H1 (cell line): ENCODE results near the gene ATP6AP1. TPM values are rescaled to one million over a fixed set of nuclear protein-coding genes. Genes with fewer than 3 reads are reported as not detected.

Source experiments
- CTCF ChIA-PET: fragments of 300-600 bp; sonication (Branson Sonifier 250); formaldehyde crosslinking; loops from one replicate; lab custom pipeline; 2021; ENCODE audit not compliant: partially characterized antibody; lab: Charles Lee
- POLR2A ChIA-PET: fragments of 300-600 bp; sonication (Branson Sonifier 250); formaldehyde crosslinking; loops from one replicate; lab custom pipeline; 2021; ENCODE audit warnings: inconsistent platforms; ENCODE audit not compliant: partially characterized antibody; lab: Charles Lee
- DNase-seq, 2 experiments: peaks; one replicate each; pipeline versions ENCODE4 v3.0.0 to v3.0.0-alpha.2; 2010 to 2022; ENCODE audit warnings: low spot score in 2 of 2, low read depth in 1 of 2, mixed read lengths in 1 of 2
- FAIRE-seq: peaks from 2 replicates; lab custom pipeline; 2011; peaks lifted over from hg19 to GRCh38; lab: Jason Lieb, UNC
- H2AFZ ChIP-seq: 2 replicates; pipeline ENCODE4 v1.8.1; 2012; ENCODE audit warnings: low read length, inconsistent platforms
- H2AK5ac ChIP-seq: 2 replicates; pipeline ENCODE4 v1.6.1; 2013; ENCODE audit warnings: low read depth, low read length
- H2BK120ac ChIP-seq: replicated peaks from 2 replicates; pipeline ENCODE3; 2013; ENCODE audit warnings: low read depth, low read length, inconsistent platforms
- H2BK12ac ChIP-seq: 2 replicates; pipeline ENCODE4 v1.6.1; 2013; ENCODE audit warnings: low read depth, low read length
- H2BK15ac ChIP-seq: 2 replicates; pipeline ENCODE4 v1.6.1; 2013; ENCODE audit warnings: low read length
- H2BK20ac ChIP-seq: 2 replicates; pipeline ENCODE4 v1.6.1; 2013; ENCODE audit warnings: low read length
- H2BK5ac ChIP-seq: 2 replicates; pipeline ENCODE4 v1.6.1; 2013; ENCODE audit warnings: low read depth, low read length
- H3K14ac ChIP-seq: 2 replicates; pipeline ENCODE4 v1.6.1; 2013; ENCODE audit warnings: inconsistent platforms; ENCODE audit not compliant: insufficient read length
- H3K18ac ChIP-seq: 2 replicates; pipeline ENCODE4 v1.6.1; 2013; ENCODE audit warnings: low read length; ENCODE audit errors: extremely low read depth
- H3K23ac ChIP-seq: 2 replicates; pipeline ENCODE4 v1.6.1; 2013; ENCODE audit warnings: inconsistent platforms; ENCODE audit not compliant: insufficient read length
- H3K23me2 ChIP-seq: 2 replicates; pipeline ENCODE4 v1.6.1; 2013; ENCODE audit warnings: low read depth, low read length
- H3K27ac ChIP-seq: 2 replicates; pipeline ENCODE4 v1.6.1; 2011; ENCODE audit warnings: low read depth, low read length, inconsistent platforms
- H3K27me3 ChIP-seq, 4 experiments: replicated peaks in 1 of 4; 1 replicate in 1 of 4; 2 replicates in 3 of 4; pipeline versions ENCODE4 v1.6.1 to v1.8.1; 2011 to 2013; ENCODE audit warnings: low read length in 3 of 4, mild to moderate bottlenecking in 3 of 4, inconsistent platforms in 2 of 4, mixed read lengths in 2 of 4, moderate library complexity in 1 of 4; ENCODE audit not compliant: control insufficient read depth in 3 of 4, insufficient read depth in 3 of 4; ENCODE audit errors: extremely low read depth in 1 of 4
- H3K36me3 ChIP-seq, 4 experiments: 2 replicates each; pipeline versions ENCODE4 v1.6.1 to v1.8.1; 2011 to 2013; ENCODE audit warnings: mild to moderate bottlenecking in 4 of 4, low read length in 3 of 4, moderate library complexity in 2 of 4, control low read depth in 1 of 4, inconsistent platforms in 1 of 4; ENCODE audit not compliant: insufficient read depth in 4 of 4, control insufficient read depth in 2 of 4
- H3K4ac ChIP-seq: replicated peaks from 2 replicates; pipeline ENCODE3; 2013; ENCODE audit warnings: low read length, low read depth, mixed read lengths, inconsistent platforms; ENCODE audit not compliant: insufficient read length
- H3K4me1 ChIP-seq, 4 experiments: replicated peaks in 1 of 4; 1 replicate in 1 of 4; 2 replicates in 3 of 4; pipeline versions ENCODE4 v1.6.1 to v1.8.1; 2011 to 2013; ENCODE audit warnings: low read length in 3 of 4, inconsistent platforms in 2 of 4, mixed read lengths in 1 of 4; ENCODE audit not compliant: insufficient read depth in 4 of 4, control insufficient read depth in 3 of 4
- H3K4me2 ChIP-seq, 2 experiments: 2 replicates each; pipeline versions ENCODE4 v1.6.1 to v1.8.1; 2011 to 2013; ENCODE audit warnings: low read depth in 2 of 2, low read length in 2 of 2, control low read depth in 1 of 2, inconsistent platforms in 1 of 2, mild to moderate bottlenecking in 1 of 2; ENCODE audit not compliant: insufficient read depth in 1 of 2
- H3K4me3 ChIP-seq, 4 experiments: fragments of 200-600, 300-600 bp in 1 of 4; sonication (generic), shearing (Covaris generic), sonication (Bioruptor Twin) in 1 of 4; 2 replicates each; pipeline versions ENCODE4 v1.5.1 to v1.8.1; 2011 to 2016; ENCODE audit warnings: low read length in 4 of 4, low read depth in 3 of 4, control low read depth in 2 of 4, inconsistent platforms in 2 of 4, mild to moderate bottlenecking in 2 of 4, mixed read lengths in 1 of 4, moderate library complexity in 1 of 4; ENCODE audit not compliant: insufficient read depth in 2 of 4; ENCODE audit errors: extremely low read depth in 1 of 4
- H3K56ac ChIP-seq: replicated peaks from 2 replicates; pipeline ENCODE3; 2013; ENCODE audit warnings: low read depth, mild to moderate bottlenecking, mixed read lengths, low read length, inconsistent platforms; ENCODE audit not compliant: insufficient read length
- H3K79me1 ChIP-seq: 2 replicates; pipeline ENCODE4 v1.6.1; 2013; ENCODE audit warnings: low read depth, low read length, control low read depth
- H3K79me2 ChIP-seq, 2 experiments: 2 replicates each; pipeline versions ENCODE4 v1.6.1 to v1.8.1; 2012 to 2013; ENCODE audit warnings: low read length in 2 of 2, mild to moderate bottlenecking in 2 of 2, inconsistent platforms in 1 of 2; ENCODE audit not compliant: insufficient read depth in 2 of 2, control insufficient read depth in 1 of 2
- H3K9ac ChIP-seq, 4 experiments: replicated peaks in 1 of 4; 1 replicate in 1 of 4; 2 replicates in 3 of 4; pipeline versions ENCODE4 v1.6.1 to v1.8.1; 2011 to 2013; ENCODE audit warnings: low read depth in 3 of 4, low read length in 3 of 4, control low read depth in 2 of 4, mild to moderate bottlenecking in 2 of 4, moderate library complexity in 2 of 4, inconsistent platforms in 1 of 4; ENCODE audit errors: extremely low read depth in 1 of 4
- H3K9me3 ChIP-seq, 2 experiments: 2 replicates each; pipeline versions ENCODE4 v1.6.1 to v1.8.1; 2012 to 2013; ENCODE audit warnings: mild to moderate bottlenecking in 2 of 2, moderate library complexity in 2 of 2, control low read depth in 1 of 2, inconsistent platforms in 1 of 2, low read depth in 1 of 2, low read length in 1 of 2, mixed read lengths in 1 of 2; ENCODE audit not compliant: insufficient read depth in 2 of 2
- H4K20me1 ChIP-seq, 2 experiments: replicated peaks in 1 of 2; 2 replicates each; pipeline versions ENCODE3 to v1.8.1; 2011 to 2013; ENCODE audit warnings: inconsistent platforms in 2 of 2, low read length in 2 of 2, mild to moderate bottlenecking in 1 of 2; ENCODE audit not compliant: insufficient read depth in 2 of 2, control insufficient read depth in 1 of 2
- H4K5ac ChIP-seq: 2 replicates; pipeline ENCODE4 v1.6.1; 2013; ENCODE audit warnings: low read length, low read depth, mixed read lengths, inconsistent platforms; ENCODE audit not compliant: insufficient read length
- H4K8ac ChIP-seq: 2 replicates; pipeline ENCODE4 v1.8.0; 2013; ENCODE audit warnings: mild to moderate bottlenecking, moderate library complexity, low read length, inconsistent platforms; ENCODE audit not compliant: insufficient read depth; ENCODE audit errors: extremely low read depth
- H4K91ac ChIP-seq: replicated peaks from 2 replicates; pipeline ENCODE3; 2013; ENCODE audit warnings: low read length, mixed read lengths, inconsistent platforms; ENCODE audit not compliant: insufficient read length
- ATF3 ChIP-seq: IDR thresholded peaks from 2 replicates; pipeline ENCODE4 v1.6.1; 2011; ENCODE audit warnings: low read depth, mild to moderate bottlenecking, low read length; ENCODE audit not compliant: insufficient read depth
- CHD1 ChIP-seq: IDR thresholded peaks from 2 replicates; pipeline ENCODE4 v1.6.1; 2012; ENCODE audit warnings: low read depth, low read length, improper control_type of control experiment
- CTCF ChIP-seq, 3 experiments: IDR thresholded peaks; 1 replicate in 2 of 3; 2 replicates in 1 of 3; pipeline versions ENCODE4 v1.5.1 to v1.6.1; 2011; ENCODE audit warnings: low read length in 3 of 3, mild to moderate bottlenecking in 3 of 3, inconsistent platforms in 2 of 3, low read depth in 1 of 3, moderate library complexity in 1 of 3; ENCODE audit not compliant: insufficient read depth in 1 of 3; ENCODE audit errors: control extremely low read depth in 1 of 3
- HDAC6 ChIP-seq: IDR thresholded peaks from one replicate; pipeline ENCODE4 v1.7.1; 2012; ENCODE audit warnings: low read depth, mild to moderate bottlenecking, inconsistent platforms, low read length, moderate library complexity
- JUND ChIP-seq: IDR thresholded peaks from 2 replicates; pipeline ENCODE4 v1.6.1; 2011; ENCODE audit warnings: mild to moderate bottlenecking, improper control_type of control experiment, low read length
- KDM1A ChIP-seq: fragments of 200-600, 300-600 bp; sonication (generic); IDR thresholded peaks from 2 replicates; pipeline ENCODE4 v1.7.1; 2016; ENCODE audit warnings: mild to moderate bottlenecking, low read length, borderline replicate concordance
- PHF8 ChIP-seq: fragments of 200-600 bp; sonication (generic); conservative IDR thresholded peaks from 2 replicates; pipeline ENCODE4 v1.7.1; 2012; ENCODE audit warnings: low read depth, mild to moderate bottlenecking, inconsistent platforms, low read length, moderate library complexity
- RXRA ChIP-seq: IDR thresholded peaks from 2 replicates; pipeline ENCODE4 v1.6.1; 2011; ENCODE audit warnings: low read depth, mild to moderate bottlenecking, low read length, moderate library complexity; ENCODE audit not compliant: insufficient read depth
- SIX5 ChIP-seq: IDR thresholded peaks from 2 replicates; pipeline ENCODE4 v1.6.1; 2011; ENCODE audit warnings: mild to moderate bottlenecking, low read depth, low read length
- SP4 ChIP-seq: IDR thresholded peaks from 2 replicates; pipeline ENCODE4 v1.6.1; 2012; ENCODE audit warnings: low read length, inconsistent platforms
- YY1 ChIP-seq: IDR thresholded peaks from 2 replicates; pipeline ENCODE4 v1.6.1; 2011; ENCODE audit warnings: low read depth, mild to moderate bottlenecking, low read length
- WGBS, 2 experiments: shearing (Covaris generic) in 1 of 2; methylation state at CpG; one replicate each; pipeline versions ENCODE4 v1.1.6 to v1.1.7; 2013 to 2015; ENCODE audit warnings: low lambda C conversion rate in 2 of 2, mixed read lengths in 2 of 2, inconsistent platforms in 1 of 2, low coverage in 1 of 2, missing lambda C conversion rate in 1 of 2; ENCODE audit not compliant: insufficient replicate concordance in 2 of 2, insufficient coverage in 1 of 2, insufficient read length in 1 of 2; ENCODE audit errors: extremely low coverage in 1 of 2, missing lambda C conversion rate in 1 of 2; 5-methylcytosine and 5-hydroxymethylcytosine counted together
- polyA plus RNA-seq, 7 experiments: library from polyadenylated mRNA; depleted of rRNA in 3 of 7; stranded (reverse) in 5 of 7; unstranded in 2 of 7; fragments of >200 nt in 5 of 7; fragments of 200-250 nt in 2 of 7; gene quantifications; 1 replicate in 5 of 7; 2 replicates in 1 of 7; 4 replicates in 1 of 7; pipeline versions ENCODE4 v1.2.1 to v1.2.3, GENCODE V29; 2011 to 2013; ENCODE audit warnings: missing spikeins in 2 of 7, mixed read lengths in 2 of 7
- total RNA-seq: library from RNA; stranded (reverse); fragmentation: NEBNext Ultra II Directional; extraction: Animal tissue kit (Norgen Biotek cat#: 25700); gene quantifications from 2 replicates; pipeline ENCODE4 v1.2.1, GENCODE V29; 2021

Gene ATP6AP1
- total and polyA plus RNA-seq, 2 of the 8 experiments (the other 6 are each of a cell fraction or from before 2014, with no cell fraction given): 44.6 to 80.8 TPM

- Histone ChIP-seq H2BK5ac (no peak overlapping the region), H3K27me3 (no peaks in the 10 kb centered on the region), H3K9ac (no peak overlapping the region), H3K79me1 (no peaks in the 10 kb centered on the region), H3K79me2 (peaks cover 0 to 8% of the 10 kb centered on the region in 2 experiments; a peak in 2 of 4 replicates), H2BK12ac (no peak overlapping the region), H3K27ac (no peak overlapping the region), H2AFZ (no peak overlapping the region), H3K23ac (no peak overlapping the region), H3K4me2 (no peak overlapping the region), H2BK15ac (no peak overlapping the region), H3K14ac (no peak overlapping the region), H3K23me2 (peaks cover 6% of the 10 kb centered on the region; the same call in 1 of the 2 replicates), H3K36me3 (peaks cover 13 to 25% (median 19%) of the 10 kb centered on the region in 4 experiments), H4K5ac (no peak overlapping the region), H3K4ac (no peak overlapping the region), H3K4me3 (no peak overlapping the region), H4K91ac (no peak overlapping the region), H3K4me1 (peaks cover 0 to 9% (median 1%) of the 10 kb centered on the region in 4 experiments; a peak in 3 of 7 replicates), H2AK5ac (no peak overlapping the region), H4K20me1 (peaks cover 3 to 4% of the 10 kb centered on the region in 2 experiments), H3K18ac (no peak overlapping the region), H3K9me3 (no peaks in the 10 kb centered on the region), H2BK20ac (no peak overlapping the region), H2BK120ac (no peak overlapping the region), H4K8ac (no peak overlapping the region), H3K56ac (no peak overlapping the region)
- TF ChIP-seq CHD1 (no peak), SIX5 (no peak), RXRA (no peak), PHF8 (no peak), KDM1A (no peak), SP4 (no peak), CTCF (IDR thresholded peaks at IDR 0.05; ENCODE audit: control extremely low read depth in 1 of 3, insufficient read depth in 1 of 3, low read depth in 1 of 3, low read length in 3 of 3) (no peak), HDAC6 (no peak), YY1 (no peak), JUND (no peak), ATF3 (no peak)
- DNase-seq: no peak
- POLR2A ChIA-PET: interaction anchor here (7.9 kb wide), 1 partner anchor 15 kb away, joined by 76 read pairs; no protein-coding TSS in a partner anchor
- WGBS, 2 experiments: 98% methylated on average over 4 of the region's 4 CpGs; no CpG with 5 or more reads in 1 of the 2 experiments
- CTCF ChIA-PET: no interaction called here
- FAIRE-seq: no peak
Measured at GRCh38 chrX:154403858-154404257, 24.6 kb upstream of the ATP6AP1 start.
